ENCODE measurements around the gene MMP24OS. TPM values are rescaled to one million over a fixed set of nuclear protein-coding genes. Genes with fewer than 3 reads are reported as not detected.
A peak's percentile ranks its signal among the peaks of the same experiment; 100 is the strongest.

Gene MMP24OS
- total and polyA plus RNA-seq, 8 donors: 31.9 to 109 (median 42.1) TPM

DNA sequence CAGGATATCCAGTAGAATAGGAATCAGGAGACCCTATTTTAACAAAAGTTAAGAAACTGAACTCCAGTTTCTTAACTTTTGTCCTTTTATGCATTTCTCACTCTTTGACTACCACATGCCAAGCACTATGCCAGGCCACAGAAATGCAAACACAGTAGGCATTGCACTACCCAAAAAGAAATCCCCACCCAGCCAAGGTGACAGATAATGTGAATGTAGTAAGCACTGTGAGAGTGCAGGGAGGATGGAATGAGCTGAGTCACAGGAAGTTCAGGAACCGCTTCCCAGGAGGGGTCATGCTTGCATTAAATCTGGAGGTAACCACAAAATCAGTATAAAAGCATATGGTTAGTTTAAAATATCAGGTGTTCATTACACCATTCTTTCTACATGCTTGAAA is 34.4 kb upstream of the MMP24OS start:
- TF ChIP-seq, protein P1, sequence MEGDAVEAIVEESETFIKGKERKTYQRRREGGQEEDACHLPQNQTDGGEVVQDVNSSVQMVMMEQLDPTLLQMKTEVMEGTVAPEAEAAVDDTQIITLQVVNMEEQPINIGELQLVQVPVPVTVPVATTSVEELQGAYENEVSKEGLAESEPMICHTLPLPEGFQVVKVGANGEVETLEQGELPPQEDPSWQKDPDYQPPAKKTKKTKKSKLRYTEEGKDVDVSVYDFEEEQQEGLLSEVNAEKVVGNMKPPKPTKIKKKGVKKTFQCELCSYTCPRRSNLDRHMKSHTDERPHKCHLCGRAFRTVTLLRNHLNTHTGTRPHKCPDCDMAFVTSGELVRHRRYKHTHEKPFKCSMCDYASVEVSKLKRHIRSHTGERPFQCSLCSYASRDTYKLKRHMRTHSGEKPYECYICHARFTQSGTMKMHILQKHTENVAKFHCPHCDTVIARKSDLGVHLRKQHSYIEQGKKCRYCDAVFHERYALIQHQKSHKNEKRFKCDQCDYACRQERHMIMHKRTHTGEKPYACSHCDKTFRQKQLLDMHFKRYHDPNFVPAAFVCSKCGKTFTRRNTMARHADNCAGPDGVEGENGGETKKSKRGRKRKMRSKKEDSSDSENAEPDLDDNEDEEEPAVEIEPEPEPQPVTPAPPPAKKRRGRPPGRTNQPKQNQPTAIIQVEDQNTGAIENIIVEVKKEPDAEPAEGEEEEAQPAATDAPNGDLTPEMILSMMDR (IDR thresholded peaks at IDR 0.05): no peak

DNA sequence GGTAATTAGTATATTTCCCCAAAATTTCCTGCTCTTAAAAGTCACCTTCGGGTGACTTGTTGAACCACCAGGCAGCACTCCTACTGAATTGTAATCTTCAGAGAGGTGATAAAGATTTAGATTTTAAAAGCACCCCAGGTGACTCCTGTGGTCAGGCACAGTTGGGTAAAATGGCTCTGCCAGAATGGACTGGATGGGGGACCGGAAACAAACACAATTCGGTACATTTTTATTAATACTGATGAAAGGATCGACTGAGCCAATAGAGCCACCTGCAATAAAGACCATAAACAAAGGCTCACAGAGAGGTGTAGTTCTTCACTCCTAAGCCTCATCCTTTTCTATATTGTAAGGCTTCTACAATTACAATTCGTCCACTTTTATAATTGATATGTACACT is 33.9 kb upstream of the MMP24OS start:
- H3K27ac ChIP-seq: no peak overlapping the region
- TF ChIP-seq, protein P1 (IDR thresholded peaks at IDR 0.05): no peak
- H3K27me3 ChIP-seq: no peaks in the 10 kb centered on the region
- intact Hi-C loops (cut with DNase I): no loop called here
- H3K9me3 ChIP-seq: no peaks in the 10 kb centered on the region
- peaks cover 3 to 9% of the 10 kb centered on the region in 2 donors for H3K4me1 ChIP-seq
- ATAC-seq (no peak), DNase-seq (no peak)
- no peak overlapping the region for H3K4me3 ChIP-seq
- peaks cover 0 to 15% of the 10 kb centered on the region in 2 donors for H3K36me3 ChIP-seq

More for the DNA sequence above, 34.4 kb upstream of the MMP24OS start:
- Histone ChIP-seq H3K9me3 (no peaks in the 10 kb centered on the region), H3K4me3 (no peak overlapping the region), H3K27ac (no peak overlapping the region), H3K4me1 (peaks cover 0 to 9% of the 10 kb centered on the region in 2 donors), H3K27me3 (no peaks in the 10 kb centered on the region), H3K36me3 (peaks cover 0 to 15% of the 10 kb centered on the region in 2 donors)
- DNase-seq (no peak), ATAC-seq (peak; percentile 33)
- intact Hi-C loops (cut with DNase I): no loop called here

DNA sequence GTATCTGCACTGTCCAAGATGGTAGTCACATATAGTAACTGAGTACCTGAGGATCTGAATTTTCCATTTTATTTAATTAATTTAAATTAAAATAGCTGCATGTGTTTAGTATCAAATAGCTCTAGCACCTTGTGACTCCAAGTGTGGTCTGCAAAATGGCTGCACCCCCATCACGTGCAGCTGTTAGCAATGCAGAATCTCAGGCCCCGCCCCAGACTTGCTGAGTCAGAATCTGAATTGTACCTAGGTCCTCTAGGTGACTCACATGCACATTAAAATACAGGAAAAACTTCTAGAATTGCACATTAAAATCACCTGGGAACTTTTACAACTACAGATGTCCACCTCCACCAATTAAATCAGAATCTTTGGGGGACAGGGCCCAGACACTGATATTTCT is 33.5 kb upstream of the MMP24OS start:
- peak; percentile 13 for ATAC-seq
- DNase-seq: no peak
- Histone ChIP-seq H3K9me3 (no peaks in the 10 kb centered on the region), H3K4me3 (no peak overlapping the region), H3K27ac (no peak overlapping the region), H3K27me3 (no peaks in the 10 kb centered on the region), H3K4me1 (peaks cover 8 to 9% of the 10 kb centered on the region in 2 donors), H3K36me3 (peaks cover 0 to 15% of the 10 kb centered on the region in 2 donors)
- intact Hi-C loops (cut with DNase I): no loop called here
- TF ChIP-seq, protein P1 (IDR thresholded peaks at IDR 0.05): no peak

DNA sequence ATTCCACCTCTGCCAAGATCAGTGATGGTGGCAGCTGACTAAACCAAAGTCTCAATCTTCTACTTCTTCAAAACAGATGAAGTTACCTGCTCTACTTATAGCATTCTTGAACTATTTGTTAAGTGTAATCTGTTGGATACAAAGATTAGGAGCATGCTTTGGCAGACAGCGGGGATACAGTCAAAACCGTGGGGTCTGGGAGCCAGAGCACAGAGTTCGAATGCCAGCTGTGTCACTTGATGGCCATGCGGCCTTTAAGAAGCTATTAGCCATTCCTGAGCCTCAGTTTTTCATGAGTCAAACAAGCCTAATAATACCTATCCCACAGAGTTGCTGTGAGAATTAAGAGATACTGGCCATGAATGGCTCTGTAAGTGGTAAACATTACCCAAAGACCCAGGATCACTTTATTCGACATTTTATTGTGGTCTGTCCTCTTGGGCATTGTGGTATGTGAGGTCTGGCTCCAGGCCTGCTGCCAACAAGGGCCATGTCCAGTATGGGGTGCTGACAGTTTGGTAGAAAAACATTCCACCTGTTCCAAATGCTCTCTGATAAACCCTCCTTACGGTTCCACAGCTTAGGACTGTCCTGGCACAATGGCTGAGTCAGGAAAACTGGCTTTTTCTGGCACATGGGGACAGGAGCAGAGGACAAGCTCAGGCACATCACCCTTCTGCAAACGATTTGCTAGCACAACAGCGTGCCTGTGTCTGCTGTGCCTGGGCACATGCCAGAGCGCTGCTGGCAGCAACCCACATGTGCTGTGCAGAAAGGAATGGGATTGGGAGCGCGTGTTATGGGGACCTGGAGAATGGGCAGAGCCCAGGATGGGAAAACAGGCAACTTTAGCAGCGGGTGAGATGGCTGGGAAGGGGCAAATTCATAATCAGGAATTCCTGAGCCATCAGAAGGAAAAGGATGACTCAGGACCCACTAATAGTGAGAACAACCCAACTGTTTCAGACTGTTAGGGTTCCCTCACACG is 30.0 kb upstream of the MMP24OS start:
- peaks cover 0 to 21% of the 10 kb centered on the region in 2 donors for H3K4me1 ChIP-seq
- intact Hi-C loops (cut with DNase I): no loop called here
- ATAC-seq (no peak), DNase-seq (no peak)
- no peaks in the 10 kb centered on the region for H3K9me3 ChIP-seq
- H3K4me3 ChIP-seq: no peak overlapping the region
- peaks cover 0 to 4% of the 10 kb centered on the region in 2 donors for H3K36me3 ChIP-seq
- no peaks in the 10 kb centered on the region for H3K27me3 ChIP-seq
- TF ChIP-seq, protein P1 (IDR thresholded peaks at IDR 0.05): no peak
- peak overlapping the region in 1 of 2 donors; percentile 13 for H3K27ac ChIP-seq

DNA sequence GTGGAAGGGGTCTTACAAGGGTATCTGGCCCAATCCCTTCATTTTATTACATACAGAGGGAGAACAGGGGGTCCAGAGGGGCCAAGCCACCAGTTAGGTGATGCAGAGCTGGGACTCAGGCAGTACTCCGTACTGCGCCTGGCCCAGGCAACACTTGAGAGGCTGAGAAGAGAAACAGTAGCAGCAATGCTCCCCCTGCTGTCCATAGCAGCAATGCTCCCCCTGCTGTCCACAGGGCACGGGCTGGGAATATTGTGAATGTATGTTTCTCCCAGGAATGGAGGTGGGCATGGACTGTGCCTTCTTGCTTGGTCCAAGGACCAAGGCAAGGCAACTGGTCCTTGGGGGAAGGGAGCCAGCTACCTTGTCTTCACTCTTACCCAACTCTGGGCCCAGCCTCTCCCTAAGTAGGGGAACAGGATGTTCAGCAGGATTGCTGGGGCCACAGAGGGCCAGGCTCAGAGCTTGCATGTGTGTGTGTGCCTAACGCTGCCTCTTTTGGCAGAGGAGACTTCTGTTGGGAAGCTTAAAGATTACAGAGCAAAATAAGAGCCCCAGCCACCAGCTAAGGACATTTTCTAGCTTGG is 29.1 kb upstream of the MMP24OS start:
- ATAC-seq: peak; percentile 81
- TF ChIP-seq, protein P1 (IDR thresholded peaks at IDR 0.05): peak; percentile 63 to 64
- no peaks in the 10 kb centered on the region for H3K9me3 ChIP-seq
- H3K4me1 ChIP-seq: peaks cover 0 to 21% of the 10 kb centered on the region in 2 donors
- no peaks in the 10 kb centered on the region for H3K36me3 ChIP-seq
- peak overlapping the region in 1 of 2 donors; percentile 13 for H3K27ac ChIP-seq
- intact Hi-C loops (cut with DNase I): no loop called here
- H3K27me3 ChIP-seq: no peaks in the 10 kb centered on the region
- H3K4me3 ChIP-seq: no peak overlapping the region
- peak in 1 of 4 donors; percentile 56 for DNase-seq
